ENCODE measurements around the gene PNMA8A. TPM values are rescaled to one million over a fixed set of nuclear protein-coding genes. Genes with fewer than 3 reads are reported as not detected.

The PNMA8A gene
- total and polyA plus RNA-seq, 2 experiments from 2014 or later, result 17.8 to 21.7 TPM

DNA sequence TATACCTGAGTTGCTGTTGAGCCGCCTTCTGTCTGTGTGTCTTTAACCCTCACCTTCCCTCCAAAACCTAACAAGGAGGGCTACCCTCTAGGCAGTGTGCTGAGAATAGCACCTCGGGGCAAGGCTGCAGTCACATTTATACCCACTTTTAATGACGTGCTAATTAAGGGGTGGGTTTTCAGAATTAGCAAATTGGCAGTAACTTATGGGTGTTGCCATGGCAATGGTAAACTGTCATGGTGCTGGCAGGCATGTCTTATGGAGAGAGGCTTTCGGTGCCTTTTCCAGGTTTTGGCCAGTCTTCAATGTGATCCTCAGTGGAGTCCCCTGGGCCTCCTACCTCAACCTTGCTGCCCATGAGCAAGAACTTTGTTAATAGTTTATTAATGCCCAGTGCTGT lies 1.2 kb upstream of the PNMA8A start:
- Histone ChIP-seq H2AFZ (no peak overlapping the region), H3K4me3 (no peak overlapping the region), H4K20me1 (replicated peaks; ENCODE audit: insufficient read depth) (no peaks in the 10 kb centered on the region), H3K79me2 (replicated peaks; ENCODE audit: insufficient read depth) (peaks cover 4% of the 10 kb centered on the region; the same call in 1 of the 2 replicates), H3K27ac (ENCODE audit: low read depth) (no peak overlapping the region), H3K4me2 (no peak overlapping the region), H3K27me3 (ENCODE audit: insufficient read depth) (peaks cover 5% of the 10 kb centered on the region; the same call in 1 of the 2 replicates), H3K9me2 (ENCODE audit: insufficient read depth) (no peaks in the 10 kb centered on the region), H3K4me1 (ENCODE audit: insufficient read depth) (peaks cover 14% of the 10 kb centered on the region), H3F3A (replicated peaks; ENCODE audit: low read depth) (0 out of 2 replicates have a peak, but pooled peaks cover 3% of the 10 kb centered on the region), H3K36me3 (ENCODE audit: insufficient read depth) (no peaks in the 10 kb centered on the region)
- H3K27ac Mint-ChIP-seq, result no peak overlapping the region
- H3K36me3 Mint-ChIP-seq (ENCODE audit: low read depth), result peaks cover 28% of the 10 kb centered on the region
- DNase-seq (ENCODE audit: low spot score) (no peak), ATAC-seq (no peak)
- peaks cover 15% of the 10 kb centered on the region for H3K27me3 Mint-ChIP-seq (ENCODE audit: insufficient read depth, low read depth, poor library complexity)
- H3K9me3 Mint-ChIP-seq, result no peaks in the 10 kb centered on the region
- H3K4me1 Mint-ChIP-seq, result peaks cover 11% of the 10 kb centered on the region
- peak overlapping the region; percentile 32; the same call in 1 of the 3 replicates for H3K4me3 Mint-ChIP-seq
- TF ChIP-seq JUNB (IDR thresholded peaks at IDR 0.05; ENCODE audit: unreplicated experiment) (no peak), ZNF462 (CRISPR knock-in tag; IDR thresholded peaks at IDR 0.05) (no peak), NANOG (IDR thresholded peaks at IDR 0.05; ENCODE audit: borderline replicate concordance) (no peak), ZNF331 (CRISPR knock-in tag; IDR thresholded peaks at IDR 0.05; ENCODE audit: low read depth) (no peak), STAT1 (IDR thresholded peaks at IDR 0.05; ENCODE audit: unreplicated experiment) (no peak), EZH2 (IDR thresholded peaks at IDR 0.05; ENCODE audit: low read depth, unreplicated experiment) (no peak), EZH2phosphoT487 (IDR thresholded peaks at IDR 0.05; ENCODE audit: unreplicated experiment) (no peak), CREB1 (CRISPR knock-in tag; IDR thresholded peaks at IDR 0.05; ENCODE audit: low read depth) (no peak), POLR2AphosphoS5 (IDR thresholded peaks at IDR 0.05; ENCODE audit: low read depth) (no peak), CTCF (conservative IDR thresholded peaks at IDR 0.05; ENCODE audit: low read depth in 2 of 2) (no peak), ZNF114 (CRISPR knock-in tag; IDR thresholded peaks at IDR 0.05) (no peak), ETS1 (IDR thresholded peaks at IDR 0.05) (no peak)
- TF ChIP-seq, protein P1, sequence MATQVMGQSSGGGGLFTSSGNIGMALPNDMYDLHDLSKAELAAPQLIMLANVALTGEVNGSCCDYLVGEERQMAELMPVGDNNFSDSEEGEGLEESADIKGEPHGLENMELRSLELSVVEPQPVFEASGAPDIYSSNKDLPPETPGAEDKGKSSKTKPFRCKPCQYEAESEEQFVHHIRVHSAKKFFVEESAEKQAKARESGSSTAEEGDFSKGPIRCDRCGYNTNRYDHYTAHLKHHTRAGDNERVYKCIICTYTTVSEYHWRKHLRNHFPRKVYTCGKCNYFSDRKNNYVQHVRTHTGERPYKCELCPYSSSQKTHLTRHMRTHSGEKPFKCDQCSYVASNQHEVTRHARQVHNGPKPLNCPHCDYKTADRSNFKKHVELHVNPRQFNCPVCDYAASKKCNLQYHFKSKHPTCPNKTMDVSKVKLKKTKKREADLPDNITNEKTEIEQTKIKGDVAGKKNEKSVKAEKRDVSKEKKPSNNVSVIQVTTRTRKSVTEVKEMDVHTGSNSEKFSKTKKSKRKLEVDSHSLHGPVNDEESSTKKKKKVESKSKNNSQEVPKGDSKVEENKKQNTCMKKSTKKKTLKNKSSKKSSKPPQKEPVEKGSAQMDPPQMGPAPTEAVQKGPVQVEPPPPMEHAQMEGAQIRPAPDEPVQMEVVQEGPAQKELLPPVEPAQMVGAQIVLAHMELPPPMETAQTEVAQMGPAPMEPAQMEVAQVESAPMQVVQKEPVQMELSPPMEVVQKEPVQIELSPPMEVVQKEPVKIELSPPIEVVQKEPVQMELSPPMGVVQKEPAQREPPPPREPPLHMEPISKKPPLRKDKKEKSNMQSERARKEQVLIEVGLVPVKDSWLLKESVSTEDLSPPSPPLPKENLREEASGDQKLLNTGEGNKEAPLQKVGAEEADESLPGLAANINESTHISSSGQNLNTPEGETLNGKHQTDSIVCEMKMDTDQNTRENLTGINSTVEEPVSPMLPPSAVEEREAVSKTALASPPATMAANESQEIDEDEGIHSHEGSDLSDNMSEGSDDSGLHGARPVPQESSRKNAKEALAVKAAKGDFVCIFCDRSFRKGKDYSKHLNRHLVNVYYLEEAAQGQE (IDR thresholded peaks at IDR 0.05; ENCODE audit: unreplicated experiment), result no peak
